Measurements from ENCODE around the gene CKS1B. TPM values are rescaled to one million over a fixed set of nuclear protein-coding genes. Genes with fewer than 3 reads are reported as not detected.

The CKS1B gene
- total and polyA plus RNA-seq, 9 of the 15 experiments (the other 6 are each of a cell fraction or from before 2014, with no cell fraction given) = 215 to 1,103 (median 460) TPM

DNA sequence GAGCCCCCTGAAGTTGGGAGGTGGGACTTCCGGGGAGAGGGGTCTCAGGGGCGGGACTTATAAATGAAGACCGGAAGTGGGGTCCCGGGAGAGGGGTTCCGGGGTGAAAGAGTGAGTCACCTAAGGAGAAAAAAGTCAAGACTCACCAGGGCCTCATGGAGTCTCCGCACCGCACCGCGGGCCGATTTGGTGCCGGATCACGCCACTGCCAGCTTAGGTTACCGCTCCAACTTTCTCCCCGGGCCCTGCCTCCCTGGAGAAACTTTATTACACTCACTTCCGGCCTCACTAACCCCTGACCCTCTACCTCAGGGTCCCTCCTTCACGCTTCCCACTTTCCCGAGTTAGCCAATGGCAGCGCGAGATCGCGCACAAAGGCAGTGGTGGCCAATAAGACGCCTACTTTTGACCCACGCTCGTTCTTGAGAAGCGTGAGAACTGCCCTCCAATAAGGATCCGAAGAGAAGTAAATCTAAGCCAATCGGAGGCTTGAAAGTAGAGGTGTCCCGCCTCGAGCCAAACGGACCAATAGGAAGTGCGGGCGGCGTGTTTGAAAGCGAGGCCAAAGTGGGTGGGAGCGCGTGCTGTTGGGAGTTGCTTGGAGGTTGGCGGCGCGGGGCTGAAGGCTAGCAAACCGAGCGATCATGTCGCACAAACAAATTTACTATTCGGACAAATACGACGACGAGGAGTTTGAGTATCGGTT, at the start of gene CKS1B (continued):
- TF ChIP-seq, protein P1, sequence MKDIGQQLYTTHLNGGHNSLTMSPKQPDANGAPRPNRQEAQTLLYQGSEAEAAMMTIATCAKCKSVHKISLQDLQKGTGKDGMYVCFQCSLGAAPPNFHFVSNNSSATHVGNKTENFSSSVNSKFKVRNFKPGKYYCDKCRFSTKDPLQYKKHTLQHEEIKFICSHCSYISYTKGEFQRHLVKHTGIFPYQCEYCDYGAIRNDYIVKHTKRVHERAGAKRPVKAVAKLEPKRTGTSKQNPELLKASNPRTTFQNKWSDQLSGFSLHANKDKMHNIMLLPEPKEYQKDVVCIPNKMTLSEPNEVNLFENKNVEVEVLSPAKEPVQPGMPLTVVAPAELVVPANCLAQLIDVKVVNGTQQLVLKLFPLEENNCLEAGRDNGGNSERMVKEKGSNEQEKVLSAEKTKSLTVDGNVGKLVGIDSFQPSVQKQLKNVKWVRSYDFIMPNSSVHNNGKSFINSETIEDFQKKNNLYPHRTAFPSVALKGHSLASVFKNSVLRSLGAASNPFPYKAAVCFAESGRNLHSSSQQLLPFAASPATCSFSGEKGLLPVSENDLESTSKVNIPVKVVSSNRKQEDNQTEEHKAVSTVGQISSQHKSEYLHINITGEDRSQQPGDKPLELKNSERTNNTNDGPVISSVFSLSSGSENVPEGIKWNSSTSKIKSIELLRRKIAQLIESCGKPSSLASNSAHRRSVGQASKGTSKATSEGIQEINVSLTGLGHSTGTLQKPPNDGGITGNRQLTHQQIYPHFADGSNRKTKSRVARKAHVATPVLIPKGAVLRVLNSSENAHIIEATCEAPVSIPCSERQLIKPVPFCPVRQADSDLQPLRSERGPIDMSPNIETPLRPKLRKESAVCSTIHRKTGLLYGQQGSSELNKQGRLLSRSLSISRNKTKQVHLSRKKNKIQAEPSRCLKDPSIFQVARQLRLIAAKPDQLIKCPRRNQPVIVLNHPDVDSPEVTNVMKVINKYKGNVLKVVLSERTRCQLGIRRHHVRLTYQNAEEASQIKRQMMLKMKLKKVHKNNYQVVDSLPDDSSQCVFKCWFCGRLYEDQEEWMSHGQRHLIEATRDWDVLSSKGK (CRISPR knock-in tag; IDR thresholded peaks at IDR 0.05) = no peak
- TF ChIP-seq DPF2 (IDR thresholded peaks at IDR 0.05) = peak; percentile 51; the same call in 1 of the 2 replicates
- no peak for TF ChIP-seq SMAD2 (IDR thresholded peaks at IDR 0.05; ENCODE audit: low read depth, low read length)
- peak; percentile 76 for TF ChIP-seq BHLHE40 (IDR thresholded peaks at IDR 0.05; ENCODE audit: low read length)
- TF ChIP-seq BACH1 (tag; IDR thresholded peaks at IDR 0.05) = no peak
- TF ChIP-seq, protein P2, sequence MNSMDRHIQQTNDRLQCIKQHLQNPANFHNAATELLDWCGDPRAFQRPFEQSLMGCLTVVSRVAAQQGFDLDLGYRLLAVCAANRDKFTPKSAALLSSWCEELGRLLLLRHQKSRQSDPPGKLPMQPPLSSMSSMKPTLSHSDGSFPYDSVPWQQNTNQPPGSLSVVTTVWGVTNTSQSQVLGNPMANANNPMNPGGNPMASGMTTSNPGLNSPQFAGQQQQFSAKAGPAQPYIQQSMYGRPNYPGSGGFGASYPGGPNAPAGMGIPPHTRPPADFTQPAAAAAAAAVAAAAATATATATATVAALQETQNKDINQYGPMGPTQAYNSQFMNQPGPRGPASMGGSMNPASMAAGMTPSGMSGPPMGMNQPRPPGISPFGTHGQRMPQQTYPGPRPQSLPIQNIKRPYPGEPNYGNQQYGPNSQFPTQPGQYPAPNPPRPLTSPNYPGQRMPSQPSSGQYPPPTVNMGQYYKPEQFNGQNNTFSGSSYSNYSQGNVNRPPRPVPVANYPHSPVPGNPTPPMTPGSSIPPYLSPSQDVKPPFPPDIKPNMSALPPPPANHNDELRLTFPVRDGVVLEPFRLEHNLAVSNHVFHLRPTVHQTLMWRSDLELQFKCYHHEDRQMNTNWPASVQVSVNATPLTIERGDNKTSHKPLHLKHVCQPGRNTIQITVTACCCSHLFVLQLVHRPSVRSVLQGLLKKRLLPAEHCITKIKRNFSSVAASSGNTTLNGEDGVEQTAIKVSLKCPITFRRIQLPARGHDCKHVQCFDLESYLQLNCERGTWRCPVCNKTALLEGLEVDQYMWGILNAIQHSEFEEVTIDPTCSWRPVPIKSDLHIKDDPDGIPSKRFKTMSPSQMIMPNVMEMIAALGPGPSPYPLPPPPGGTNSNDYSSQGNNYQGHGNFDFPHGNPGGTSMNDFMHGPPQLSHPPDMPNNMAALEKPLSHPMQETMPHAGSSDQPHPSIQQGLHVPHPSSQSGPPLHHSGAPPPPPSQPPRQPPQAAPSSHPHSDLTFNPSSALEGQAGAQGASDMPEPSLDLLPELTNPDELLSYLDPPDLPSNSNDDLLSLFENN (IDR thresholded peaks at IDR 0.05; ENCODE audit: low read depth in 2 of 2, low read length in 2 of 2) = no peak; a peak in 1 of 4 replicates
- TF ChIP-seq, protein P3, sequence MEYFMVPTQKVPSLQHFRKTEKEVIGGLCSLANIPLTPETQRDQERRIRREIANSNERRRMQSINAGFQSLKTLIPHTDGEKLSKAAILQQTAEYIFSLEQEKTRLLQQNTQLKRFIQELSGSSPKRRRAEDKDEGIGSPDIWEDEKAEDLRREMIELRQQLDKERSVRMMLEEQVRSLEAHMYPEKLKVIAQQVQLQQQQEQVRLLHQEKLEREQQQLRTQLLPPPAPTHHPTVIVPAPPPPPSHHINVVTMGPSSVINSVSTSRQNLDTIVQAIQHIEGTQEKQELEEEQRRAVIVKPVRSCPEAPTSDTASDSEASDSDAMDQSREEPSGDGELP (CRISPR knock-in tag; IDR thresholded peaks at IDR 0.05; ENCODE audit: borderline replicate concordance) = peak; percentile 82; the same call in 1 of the 2 replicates
- no peak for TF ChIP-seq ZNF146 (CRISPR knock-in tag; IDR thresholded peaks at IDR 0.05; ENCODE audit: unreplicated experiment)
- TF ChIP-seq NCOA1 (IDR thresholded peaks at IDR 0.05; ENCODE audit: low read depth) = no peak
- TF ChIP-seq SRSF3 (IDR thresholded peaks at IDR 0.05; ENCODE audit: insufficient read depth, low read length) = no peak
- TF ChIP-seq MCM2 (IDR thresholded peaks at IDR 0.05; ENCODE audit: low read depth) = no peak
- TF ChIP-seq BMI1 (IDR thresholded peaks at IDR 0.05; ENCODE audit: low read length) = no peak
- TF ChIP-seq, protein P4, sequence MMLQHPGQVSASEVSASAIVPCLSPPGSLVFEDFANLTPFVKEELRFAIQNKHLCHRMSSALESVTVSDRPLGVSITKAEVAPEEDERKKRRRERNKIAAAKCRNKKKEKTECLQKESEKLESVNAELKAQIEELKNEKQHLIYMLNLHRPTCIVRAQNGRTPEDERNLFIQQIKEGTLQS (IDR thresholded peaks at IDR 0.05) = peak; percentile 84
- TF ChIP-seq, protein P4 (CRISPR knock-in tag; conservative IDR thresholded peaks at IDR 0.05) = no peak
- TF ChIP-seq, protein P5, sequence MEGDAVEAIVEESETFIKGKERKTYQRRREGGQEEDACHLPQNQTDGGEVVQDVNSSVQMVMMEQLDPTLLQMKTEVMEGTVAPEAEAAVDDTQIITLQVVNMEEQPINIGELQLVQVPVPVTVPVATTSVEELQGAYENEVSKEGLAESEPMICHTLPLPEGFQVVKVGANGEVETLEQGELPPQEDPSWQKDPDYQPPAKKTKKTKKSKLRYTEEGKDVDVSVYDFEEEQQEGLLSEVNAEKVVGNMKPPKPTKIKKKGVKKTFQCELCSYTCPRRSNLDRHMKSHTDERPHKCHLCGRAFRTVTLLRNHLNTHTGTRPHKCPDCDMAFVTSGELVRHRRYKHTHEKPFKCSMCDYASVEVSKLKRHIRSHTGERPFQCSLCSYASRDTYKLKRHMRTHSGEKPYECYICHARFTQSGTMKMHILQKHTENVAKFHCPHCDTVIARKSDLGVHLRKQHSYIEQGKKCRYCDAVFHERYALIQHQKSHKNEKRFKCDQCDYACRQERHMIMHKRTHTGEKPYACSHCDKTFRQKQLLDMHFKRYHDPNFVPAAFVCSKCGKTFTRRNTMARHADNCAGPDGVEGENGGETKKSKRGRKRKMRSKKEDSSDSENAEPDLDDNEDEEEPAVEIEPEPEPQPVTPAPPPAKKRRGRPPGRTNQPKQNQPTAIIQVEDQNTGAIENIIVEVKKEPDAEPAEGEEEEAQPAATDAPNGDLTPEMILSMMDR (IDR thresholded peaks at IDR 0.05 in 2 of 3, conservative IDR thresholded peaks at IDR 0.05 in 1 of 3; ENCODE audit: insufficient read depth in 2 of 3, low read depth in 1 of 3, low read length in 3 of 3) = no peak
- TF ChIP-seq RNF2 (IDR thresholded peaks at IDR 0.05) = peak; percentile 91
- TF ChIP-seq EZH2 (IDR thresholded peaks at IDR 0.05; ENCODE audit: borderline replicate concordance, low read depth, low read length) = no peak
- no peak for TF ChIP-seq ZNF79 (CRISPR knock-in tag; IDR thresholded peaks at IDR 0.05; ENCODE audit: low read depth)
